Keratinocyte (primary cell): ENCODE data around the gene SYNDIG1. TPM values are rescaled to one million over a fixed set of nuclear protein-coding genes. Genes with fewer than 3 reads are reported as not detected.

Source experiments
- DNase-seq: peaks from one replicate; pipeline ENCODE4 v3.0.0-alpha.2; 2011; ENCODE audit warnings: low read depth, missing footprints, low spot score
- FAIRE-seq: peaks from 2 replicates; lab custom pipeline; 2011; peaks lifted over from hg19 to GRCh38; lab: Jason Lieb, UNC
- H2AFZ ChIP-seq: 2 replicates; pipeline ENCODE4 v1.6.0; 2012; ENCODE audit warnings: low read length, control low read depth, inconsistent platforms; ENCODE audit not compliant: control insufficient read depth
- H3K27ac ChIP-seq: 2 replicates; pipeline ENCODE4 v1.5.1; 2011; ENCODE audit warnings: low read length; ENCODE audit not compliant: control insufficient read depth, insufficient read depth
- H3K27me3 ChIP-seq: 3 replicates; pipeline ENCODE4 v1.6.0; 2011; ENCODE audit warnings: low read length; ENCODE audit not compliant: control insufficient read depth, insufficient read depth; ENCODE audit errors: extremely low read depth
- H3K36me3 ChIP-seq, 2 experiments: 2 replicates in 1 of 2; 3 replicates in 1 of 2; pipeline ENCODE4 v1.5.1; 2011; ENCODE audit warnings: low read length in 2 of 2, mild to moderate bottlenecking in 1 of 2; ENCODE audit not compliant: control insufficient read depth in 2 of 2, insufficient read depth in 2 of 2; ENCODE audit errors: extremely low read depth in 1 of 2
- H3K4me1 ChIP-seq: 3 replicates; pipeline ENCODE4 v1.5.1; 2011; ENCODE audit warnings: low read length; ENCODE audit not compliant: control insufficient read depth, insufficient read depth; ENCODE audit errors: extremely low read depth
- H3K4me2 ChIP-seq: 3 replicates; pipeline ENCODE4 v1.6.0; 2011; ENCODE audit warnings: low read depth, low read length; ENCODE audit not compliant: control insufficient read depth, insufficient read depth; ENCODE audit errors: extremely low read depth
- H3K4me3 ChIP-seq, 3 experiments: fragments of 200-600 bp in 1 of 3; sonication (generic) in 1 of 3; 2 replicates in 2 of 3; 3 replicates in 1 of 3; pipeline ENCODE4 v1.5.1; 2011 to 2016; ENCODE audit warnings: low read length in 3 of 3, mild to moderate bottlenecking in 3 of 3, control low read depth in 2 of 3, inconsistent platforms in 1 of 3, low read depth in 1 of 3, mixed read lengths in 1 of 3, mixed run types in 1 of 3, moderate library complexity in 1 of 3; ENCODE audit not compliant: control insufficient read depth in 2 of 3, insufficient read depth in 2 of 3; ENCODE audit errors: extremely low read depth in 1 of 3
- H3K79me2 ChIP-seq: 2 replicates; pipeline ENCODE4 v1.6.0; 2012; ENCODE audit warnings: low read length; ENCODE audit not compliant: control insufficient read depth, insufficient read depth
- H3K9ac ChIP-seq: 3 replicates; pipeline ENCODE4 v1.6.0; 2011; ENCODE audit warnings: low read length; ENCODE audit not compliant: control insufficient read depth, insufficient read depth; ENCODE audit errors: extremely low read depth
- H3K9me1 ChIP-seq: 3 replicates; pipeline ENCODE4 v1.6.0; 2011; ENCODE audit warnings: low read length; ENCODE audit not compliant: control insufficient read depth, insufficient read depth; ENCODE audit errors: extremely low read depth
- H3K9me3 ChIP-seq: 2 replicates; pipeline ENCODE4 v1.5.1; 2012; ENCODE audit warnings: low read depth, low read length; ENCODE audit not compliant: control insufficient read depth
- H4K20me1 ChIP-seq: 3 replicates; pipeline ENCODE4 v1.6.0; 2011; ENCODE audit warnings: low read length; ENCODE audit not compliant: control insufficient read depth, insufficient read depth; ENCODE audit errors: extremely low read depth
- EZH2 ChIP-seq: IDR thresholded peaks from one replicate; pipeline ENCODE4 v1.6.1; 2012; ENCODE audit warnings: inconsistent platforms, mild to moderate bottlenecking, low read length, moderate library complexity
- dilution Hi-C: fragments of 300-500 bp; cut with MboI; formaldehyde crosslinking; loops from one replicate; pipeline ENCODE4 v1.7.0; 2020; ENCODE audit warnings: low sequenced_read_pairs; ENCODE audit not compliant: extremely low pct_ligation_motif_present
- polyA plus RNA-seq, 5 experiments: library from polyadenylated mRNA; depleted of rRNA in 3 of 5; stranded (reverse) in 3 of 5; stranded (forward) in 1 of 5; unstranded in 1 of 5; fragments of >200 nt; gene quantifications; 1 replicate in 1 of 5; 2 replicates in 3 of 5; 3 replicates in 1 of 5; pipeline versions ENCODE4 v1.2.1 to v1.2.3, GENCODE V29; 2011 to 2012; ENCODE audit warnings: missing spikeins in 2 of 5, low read depth in 1 of 5, low replicate concordance in 1 of 5
- TF ChIP-seq, protein P1 (sequence below), 3 experiments: IDR thresholded peaks in 1 of 3; conservative IDR thresholded peaks in 1 of 3; optimal IDR thresholded peaks in 1 of 3; 2 replicates in 2 of 3; 3 replicates in 1 of 3; pipeline versions ENCODE3 to v1.5.1; 2011; ENCODE audit warnings: low read length in 3 of 3, mild to moderate bottlenecking in 3 of 3, moderate library complexity in 2 of 3, control low read depth in 1 of 3, inconsistent platforms in 1 of 3; ENCODE audit not compliant: insufficient read depth in 2 of 3; ENCODE audit errors: extremely low read depth in 1 of 3

SYNDIG1 gene
- polyA plus RNA-seq, 1 donor (not counting 4 experiments of a cell fraction or from before 2014, with no cell fraction given), result 0.38 TPM

GRCh38 chr20:24535941-24536730 lies 66.7 kb downstream of the SYNDIG1 start:
- no peak for DNase-seq
- Histone ChIP-seq H3K36me3 (no peaks in the 10 kb centered on the region), H2AFZ (no peak overlapping the region), H3K79me2 (no peaks in the 10 kb centered on the region), H3K9me3 (no peaks in the 10 kb centered on the region), H3K9me1 (no peaks in the 10 kb centered on the region), H3K27ac (no peak overlapping the region), H3K9ac (no peak overlapping the region), H3K4me1 (no peaks in the 10 kb centered on the region), H3K4me2 (no peak overlapping the region), H3K4me3 (no peak overlapping the region), H3K27me3 (no peaks in the 10 kb centered on the region), H4K20me1 (no peaks in the 10 kb centered on the region)
- no peak for FAIRE-seq
- no peak for TF ChIP-seq EZH2
- TF ChIP-seq, protein P1, sequence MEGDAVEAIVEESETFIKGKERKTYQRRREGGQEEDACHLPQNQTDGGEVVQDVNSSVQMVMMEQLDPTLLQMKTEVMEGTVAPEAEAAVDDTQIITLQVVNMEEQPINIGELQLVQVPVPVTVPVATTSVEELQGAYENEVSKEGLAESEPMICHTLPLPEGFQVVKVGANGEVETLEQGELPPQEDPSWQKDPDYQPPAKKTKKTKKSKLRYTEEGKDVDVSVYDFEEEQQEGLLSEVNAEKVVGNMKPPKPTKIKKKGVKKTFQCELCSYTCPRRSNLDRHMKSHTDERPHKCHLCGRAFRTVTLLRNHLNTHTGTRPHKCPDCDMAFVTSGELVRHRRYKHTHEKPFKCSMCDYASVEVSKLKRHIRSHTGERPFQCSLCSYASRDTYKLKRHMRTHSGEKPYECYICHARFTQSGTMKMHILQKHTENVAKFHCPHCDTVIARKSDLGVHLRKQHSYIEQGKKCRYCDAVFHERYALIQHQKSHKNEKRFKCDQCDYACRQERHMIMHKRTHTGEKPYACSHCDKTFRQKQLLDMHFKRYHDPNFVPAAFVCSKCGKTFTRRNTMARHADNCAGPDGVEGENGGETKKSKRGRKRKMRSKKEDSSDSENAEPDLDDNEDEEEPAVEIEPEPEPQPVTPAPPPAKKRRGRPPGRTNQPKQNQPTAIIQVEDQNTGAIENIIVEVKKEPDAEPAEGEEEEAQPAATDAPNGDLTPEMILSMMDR (optimal IDR thresholded peaks at IDR 0.05 in 1 of 3, IDR thresholded peaks at IDR 0.05 in 1 of 3, conservative IDR thresholded peaks at IDR 0.05 in 1 of 3; ENCODE audit: extremely low read depth in 1 of 3, insufficient read depth in 2 of 3, low read length in 3 of 3), result no peak
- dilution Hi-C loops, result no loop called here

- no peaks in the 10 kb centered on the region for H3K79me2 ChIP-seq
- H3K9ac ChIP-seq, result no peak overlapping the region
- FAIRE-seq (no peak), DNase-seq (no peak)
- H3K27me3 ChIP-seq, result no peaks in the 10 kb centered on the region
- no peak for TF ChIP-seq EZH2
- TF ChIP-seq, protein P1 (optimal IDR thresholded peaks at IDR 0.05 in 1 of 3, IDR thresholded peaks at IDR 0.05 in 1 of 3, conservative IDR thresholded peaks at IDR 0.05 in 1 of 3; ENCODE audit: extremely low read depth in 1 of 3, insufficient read depth in 2 of 3, low read length in 3 of 3), result no peak
- H4K20me1 ChIP-seq, result no peaks in the 10 kb centered on the region
- no peaks in the 10 kb centered on the region for H3K36me3 ChIP-seq
- H3K9me3 ChIP-seq, result no peaks in the 10 kb centered on the region
- no peak overlapping the region for H2AFZ ChIP-seq
- no peak overlapping the region for H3K4me3 ChIP-seq
- H3K4me1 ChIP-seq, result no peaks in the 10 kb centered on the region
- H3K4me2 ChIP-seq, result no peak overlapping the region
- H3K27ac ChIP-seq, result no peak overlapping the region
- dilution Hi-C loops, result no loop called here
- no peaks in the 10 kb centered on the region for H3K9me1 ChIP-seq
Measured at GRCh38 chr20:24537210-24537609, 67.8 kb downstream of the SYNDIG1 start.
